IPS-NIHi7 (cell line): Measurements from ENCODE around the gene LRP11.
"Not testable (repeated sequence)": the region's sequence is repeated elsewhere in the genome, so short reads cannot be mapped to it uniquely, and the experiment has no call there.

Experiments
- DNase-seq: peaks from one replicate; pipeline ENCODE4 v3.0.0; 2012; ENCODE audit warnings: mixed read lengths; ENCODE audit errors: extremely low spot score

LRP11 gene

DNA sequence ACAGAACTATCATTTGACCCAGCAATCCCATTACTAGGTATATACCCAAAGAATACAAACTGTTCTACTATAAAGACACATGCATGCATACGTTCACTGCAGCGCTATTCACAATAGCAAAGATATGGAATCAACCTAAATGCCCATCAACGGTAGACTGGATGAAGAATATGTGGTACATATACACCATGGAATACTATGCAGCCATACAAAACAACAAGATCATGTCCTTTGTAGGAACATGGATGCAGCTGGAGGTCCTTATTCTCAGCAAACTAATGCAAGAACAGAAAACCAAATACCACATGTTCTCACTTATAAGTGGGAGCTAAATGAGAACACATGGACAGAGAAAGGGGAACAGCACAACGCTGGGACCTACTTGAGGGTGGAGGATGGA is 15.8 kb downstream of the LRP11 start:
- not testable (repeated sequence) for DNase-seq

GRCh38 chr6:149847939-149848267 is 16.3 kb downstream of the LRP11 start:
- DNase-seq, result no peak

- no peak for DNase-seq
These were observed 17.8 kb downstream of the LRP11 start for GRCh38 chr6:149846321-149846720.

GRCh38 chr6:149845549-149845948 is 18.6 kb downstream of the LRP11 start:
- no peak for DNase-seq

GRCh38 chr6:149844480-149844879 is 19.7 kb downstream of the LRP11 start:
- DNase-seq, result no peak

- not testable (repeated sequence) for DNase-seq
These were observed 20.1 kb downstream of the LRP11 start for GRCh38 chr6:149844036-149844435.

DNA sequence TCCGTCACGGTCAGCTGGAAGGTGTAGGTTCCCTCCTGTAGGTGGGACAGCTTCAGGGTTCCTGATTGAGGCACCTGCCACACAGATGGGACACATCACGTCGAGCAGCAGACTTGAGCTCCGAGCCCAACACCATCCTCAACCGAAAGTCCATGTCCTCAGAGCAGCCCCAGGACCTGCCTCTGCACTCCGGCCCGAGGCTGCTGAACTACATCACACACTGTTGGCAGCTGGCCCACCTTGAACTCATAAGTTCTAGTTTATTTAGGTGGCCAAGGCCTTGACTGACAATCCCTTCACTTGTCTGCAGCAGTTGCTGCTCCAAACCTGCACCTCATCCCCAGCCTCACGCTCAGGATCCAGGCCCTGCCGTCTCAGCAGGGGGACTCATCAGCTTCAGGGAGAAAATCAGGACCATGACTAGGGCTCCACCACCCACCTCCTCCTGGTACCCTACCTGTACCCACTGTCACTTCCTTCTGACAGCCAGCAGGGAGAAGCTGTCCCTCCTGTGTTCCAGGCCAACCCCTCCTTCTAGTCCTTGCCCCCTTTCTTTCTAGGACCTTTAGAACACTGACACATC is 21.0 kb downstream of the LRP11 start:
- DNase-seq, result no peak

- no peak for DNase-seq
These were observed 21.8 kb downstream of the LRP11 start for GRCh38 chr6:149842331-149842730.

DNA sequence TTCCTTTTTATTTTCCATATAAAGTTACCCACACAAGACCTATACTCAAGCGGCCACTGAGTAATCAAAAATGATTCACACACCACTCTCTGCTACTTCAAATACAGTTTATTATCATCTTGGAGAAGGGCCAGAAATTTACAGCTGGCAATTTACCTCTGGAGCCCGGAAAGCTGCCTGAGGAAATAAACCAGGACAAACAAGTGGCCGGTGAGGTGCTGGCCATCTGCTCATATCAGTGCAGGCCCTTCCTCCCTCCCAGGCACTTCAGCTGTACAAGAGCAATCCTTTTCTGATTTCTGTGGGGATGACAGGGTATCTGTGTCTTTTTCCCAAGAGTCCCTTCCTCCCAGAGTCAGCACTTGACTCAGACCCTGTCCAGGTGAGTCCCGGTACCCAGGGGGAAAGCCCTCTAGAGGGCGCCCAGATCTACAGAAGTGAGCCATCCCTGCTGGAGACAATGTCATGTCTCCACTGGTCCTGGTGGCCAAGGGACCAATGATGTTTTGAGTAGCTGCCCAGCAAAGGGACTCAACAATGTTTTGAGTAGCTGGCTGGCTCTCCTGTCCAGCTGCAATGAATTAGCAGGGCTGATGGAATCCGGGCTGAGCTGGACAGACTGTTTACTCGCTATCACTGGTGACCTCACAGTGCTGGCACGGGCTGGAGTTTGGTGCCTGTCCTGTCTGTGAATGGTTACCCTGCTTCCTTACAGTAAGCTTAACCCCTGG is 23.6 kb downstream of the LRP11 start:
- DNase-seq, result peak; percentile 92

- peak; percentile 65 for DNase-seq
These were observed 29.4 kb downstream of the LRP11 start for GRCh38 chr6:149834513-149835481.

DNA sequence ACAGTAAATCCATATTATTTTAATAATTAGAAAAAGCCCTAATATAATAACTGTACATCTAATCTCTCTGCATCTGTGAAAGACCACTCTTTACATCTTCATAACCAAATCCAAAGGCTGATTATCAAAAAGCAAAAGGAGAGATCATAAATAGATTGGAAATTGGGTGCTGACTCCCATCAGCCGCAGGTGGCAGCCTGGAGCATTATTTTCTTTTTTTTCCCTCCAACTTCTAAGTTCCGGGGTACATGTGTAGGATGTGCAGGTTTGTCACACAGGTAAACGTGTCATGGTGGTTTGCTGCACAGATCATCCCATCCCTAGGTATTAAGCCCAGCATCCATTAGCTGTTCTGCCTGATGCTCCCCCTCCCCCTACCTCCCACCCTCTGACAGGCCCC is 30.5 kb downstream of the LRP11 start:
- no peak for DNase-seq

GRCh38 chr6:149831308-149831820 is 32.8 kb downstream of the LRP11 start:
- no peak for DNase-seq

DNA sequence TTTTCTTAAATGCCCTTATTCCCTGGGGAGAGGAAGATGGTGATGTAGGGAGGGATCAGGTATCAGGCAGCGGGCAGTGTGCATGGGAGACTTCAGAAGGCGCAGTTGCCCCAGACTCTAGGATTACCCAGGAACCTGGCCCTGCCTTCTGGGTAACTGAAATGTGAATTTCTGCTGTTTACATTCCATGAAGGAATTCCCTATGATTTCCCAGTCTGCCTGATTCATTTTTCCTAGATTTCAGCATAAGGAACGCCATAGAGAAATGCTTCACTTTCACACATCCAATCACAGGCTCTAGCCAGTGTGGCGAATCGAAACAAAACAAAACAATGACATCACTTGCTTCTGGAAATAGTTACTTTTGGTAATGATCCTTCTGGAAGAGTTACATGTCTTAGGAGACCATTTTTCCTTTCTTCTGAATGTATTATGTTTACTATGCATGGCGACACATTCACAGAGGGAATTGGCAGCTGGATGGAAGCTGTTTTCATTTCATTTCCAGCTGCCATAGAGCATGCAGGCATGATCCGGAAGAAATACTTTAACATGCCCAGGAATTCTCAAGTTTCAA is 33.3 kb downstream of the LRP11 start:
- no peak for DNase-seq

DNA sequence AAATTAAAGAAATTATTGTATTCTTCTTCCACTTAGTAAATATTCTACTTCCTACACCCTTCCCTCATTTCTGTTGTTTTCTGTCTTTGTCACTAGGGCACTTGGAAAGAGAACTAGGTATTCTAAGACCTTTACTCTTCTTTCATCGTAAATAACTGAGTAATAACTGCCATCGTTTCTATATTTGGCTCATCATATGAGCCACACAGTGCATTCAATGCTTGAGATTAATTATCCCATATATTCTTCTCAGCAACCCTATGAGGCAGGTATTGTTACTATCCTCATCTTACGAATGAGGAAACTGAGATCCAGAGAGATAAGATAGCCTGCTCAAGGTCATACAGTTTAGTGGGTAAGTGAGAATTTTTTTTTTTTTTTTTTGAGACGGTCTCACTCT is 38.9 kb downstream of the LRP11 start:
- no peak for DNase-seq

- DNase-seq, result no peak
These were observed 41.1 kb downstream of the LRP11 start for GRCh38 chr6:149823013-149823412.

DNA sequence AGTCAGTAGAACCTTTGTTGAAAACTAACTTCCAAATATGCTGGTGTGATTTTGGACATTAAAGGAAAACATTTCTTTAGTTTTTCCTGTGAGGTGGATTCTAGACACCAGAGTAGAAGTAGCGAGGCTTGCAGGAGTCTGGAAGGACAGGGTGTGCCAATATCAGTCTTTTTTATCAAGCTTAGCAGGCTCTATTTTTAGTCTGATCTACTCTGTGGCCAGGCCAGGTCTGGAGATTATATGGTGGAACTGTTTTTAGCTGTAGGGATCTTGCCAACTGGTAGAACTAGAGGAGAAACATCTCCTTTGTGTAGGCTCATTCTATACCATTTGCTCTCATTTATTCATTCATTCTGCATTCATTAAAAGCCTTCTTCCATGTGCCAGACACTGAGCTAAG is 42.7 kb downstream of the LRP11 start:
- no peak for DNase-seq

DNA sequence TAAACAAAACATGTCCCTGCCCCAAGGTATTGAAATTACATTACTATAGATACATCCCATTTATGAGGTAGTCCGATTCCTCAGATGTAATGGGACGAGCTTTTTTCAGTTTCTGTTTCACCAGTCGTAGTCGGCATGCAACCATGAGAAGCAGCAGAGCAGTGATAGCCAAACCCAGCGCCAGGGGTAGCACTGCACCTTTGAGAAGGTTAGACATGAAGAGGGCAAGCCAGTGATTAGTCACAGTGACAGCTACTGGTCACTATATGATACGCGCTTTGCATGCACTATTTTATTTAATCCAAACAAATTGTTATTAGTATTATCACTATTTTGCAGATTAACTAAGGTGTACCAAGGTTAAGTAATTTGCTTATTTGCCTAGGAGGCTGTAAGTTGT is 43.7 kb downstream of the LRP11 start:
- no peak for DNase-seq

DNA sequence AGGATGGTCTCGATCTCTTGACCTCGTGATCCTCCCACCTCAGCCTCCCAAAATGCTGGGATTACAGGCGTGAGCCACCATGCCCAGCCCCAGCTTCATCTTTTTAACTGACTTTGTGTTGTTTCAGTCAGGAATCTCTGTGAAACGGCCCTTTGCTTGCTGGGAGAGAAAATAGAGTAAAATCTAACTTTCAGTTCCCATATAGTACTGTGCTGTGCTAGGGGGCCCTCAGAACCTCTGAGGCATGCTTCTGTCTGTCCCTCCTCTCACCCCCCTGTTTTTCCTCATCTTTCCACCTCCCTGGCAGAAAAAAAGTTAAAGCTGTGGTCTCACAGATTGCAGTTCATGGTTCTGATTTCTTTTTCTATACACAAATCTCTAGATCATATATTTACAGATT is 48.4 kb downstream of the LRP11 start:
- DNase-seq, result no peak

DNA sequence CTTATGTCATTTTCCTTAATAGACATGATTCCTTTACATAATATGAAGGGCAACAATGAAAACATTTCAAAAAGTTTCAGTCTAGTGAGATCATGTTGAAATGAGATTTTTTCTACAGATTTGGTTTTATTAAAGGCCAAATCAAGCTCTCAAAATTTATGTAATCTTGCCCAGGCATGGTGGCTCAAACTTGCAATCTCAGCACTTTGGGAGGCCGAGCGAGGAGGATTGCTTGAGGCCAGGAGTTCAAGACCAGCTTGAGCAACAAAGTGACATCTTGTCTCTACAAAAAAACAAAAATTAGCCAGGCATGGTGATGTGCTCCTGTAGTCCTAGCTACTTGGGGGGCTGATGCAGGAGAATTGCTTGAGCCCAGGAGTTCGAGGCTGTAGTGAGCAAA is 50.8 kb downstream of the LRP11 start:
- DNase-seq, result no peak

GRCh38 chr6:149809798-149810197 is 54.4 kb downstream of the LRP11 start:
- DNase-seq, result no peak

DNA sequence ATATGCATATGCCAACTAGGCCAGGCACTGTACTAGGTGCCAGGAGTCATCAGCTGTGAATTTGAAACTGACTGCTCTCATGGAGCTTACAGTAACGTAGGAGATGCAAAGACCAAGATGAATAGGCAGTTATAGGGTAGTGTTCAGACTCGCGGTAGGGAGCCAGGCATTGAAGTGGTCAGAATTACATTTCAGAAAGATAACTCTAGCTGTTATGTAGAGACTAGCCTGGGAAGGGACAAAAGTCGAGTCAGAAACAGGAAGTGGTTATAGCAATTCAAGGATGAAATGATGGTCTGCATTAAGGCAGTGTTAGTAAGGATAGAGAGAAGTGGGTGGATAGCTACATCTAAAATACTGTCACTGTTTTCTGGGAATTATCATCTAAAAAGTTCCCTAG is 58.0 kb downstream of the LRP11 start:
- DNase-seq, result no peak

GRCh38 chr6:149783551-149783950 is 80.6 kb downstream of the LRP11 start:
- no peak for DNase-seq
